Measurements from ENCODE around the gene PANK1. TPM values are rescaled to one million over a fixed set of nuclear protein-coding genes. Genes with fewer than 3 reads are reported as not detected.
"Not testable (repeated sequence)": the region's sequence is repeated elsewhere in the genome, so short reads cannot be mapped to it uniquely, and the experiment has no call there.

Gene PANK1
- total and polyA plus RNA-seq, 2 of the 4 experiments (the other 2 are of a cell fraction) = 3.0 to 8.8 TPM

- intact Hi-C loops (cut with micrococcal nuclease); H4K91ac ChIP-seq (ENCODE audit: insufficient read depth, low read depth, low read length); H3K9me1 ChIP-seq (ENCODE audit: insufficient read depth, low read length); H3K4me3 ChIP-seq (ENCODE audit: insufficient read depth, low read depth, low read length); H3K56ac ChIP-seq (ENCODE audit: extremely low read depth, insufficient read depth, low read length); H2AK5ac ChIP-seq (ENCODE audit: low read depth, low read length); POLR2A ChIA-PET (ENCODE audit: unreplicated experiment); H3K36me3 ChIP-seq (ENCODE audit: control insufficient read depth, insufficient read depth, low read length); H2BK5ac ChIP-seq (ENCODE audit: low read depth, low read length, poor library complexity, severe bottlenecking); H3K4me2 ChIP-seq (ENCODE audit: low read depth, low read length); H2BK20ac ChIP-seq (ENCODE audit: low read depth, low read length); H2AFZ ChIP-seq (replicated peaks; ENCODE audit: low read length, poor library complexity); DNase-seq; H3K4me1 ChIP-seq (ENCODE audit: control insufficient read depth, insufficient read depth, low read length); H2BK120ac ChIP-seq (ENCODE audit: low read depth, low read length); H3K9ac ChIP-seq (ENCODE audit: low read depth, low read length); H3K4ac ChIP-seq (ENCODE audit: low read depth, low read length); H3K27me3 ChIP-seq (ENCODE audit: control insufficient read depth, insufficient read depth, low read length); ATAC-seq (ENCODE audit: low read depth); CTCF ChIA-PET; H4K5ac ChIP-seq (ENCODE audit: low read depth, low read length); H2BK15ac ChIP-seq (ENCODE audit: low read depth, low read length); BruUV-seq (replicated peaks); in situ Hi-C loops (cut with MboI; ENCODE audit: low sequenced_read_pairs); H3K23ac ChIP-seq (ENCODE audit: low read depth, low read length); H4K20me1 ChIP-seq (ENCODE audit: insufficient read depth, low read length); H3K27ac ChIP-seq (ENCODE audit: insufficient read depth, low read length); H3K14ac ChIP-seq (replicated peaks; ENCODE audit: low read depth, low read length); H4K8ac ChIP-seq (ENCODE audit: low read depth in 2 of 2, low read length in 2 of 2); dilution Hi-C loops (cut with HindIII; ENCODE audit: low sequenced_read_pairs, unreplicated experiment); H3K79me1 ChIP-seq (ENCODE audit: low read depth in 1 of 2, low read length in 2 of 2); H3K9me3 ChIP-seq (ENCODE audit: control insufficient read depth, insufficient read depth, low read length); H2AK9ac ChIP-seq (replicated peaks; ENCODE audit: low read depth, low read length, poor library complexity); H3K18ac ChIP-seq (ENCODE audit: low read depth, low read length): not testable (repeated sequence)
- no CpG with 5 or more reads among the region's 1 CpG for WGBS, 2 experiments (ENCODE audit: extremely low coverage in 2 of 2, insufficient read length in 1 of 2)
These were observed 98.4 kb downstream of the PANK1 start for GRCh38 chr10:89546651-89547050.

Data from IMR-90 (cell line).